GM18951 (cell line): ENCODE measurements around the gene TRAF3IP1.
A peak's percentile ranks its signal among the peaks of the same experiment; 100 is the strongest.

ENCODE experiments used
- POLR2A ChIP-seq: IDR thresholded peaks from 4 replicates; pipeline ENCODE4 v1.6.1; 2011; ENCODE audit warnings: mild to moderate bottlenecking; ENCODE audit not compliant: insufficient read length, insufficient read depth; ENCODE audit errors: extremely low read depth
- in situ Hi-C: fragments of 300-500 bp; cut with MboI; formaldehyde crosslinking; loops from one replicate; pipeline ENCODE4 v1.12.0; 2022; ENCODE audit warnings: low sequenced_read_pairs, mixed read lengths, inconsistent platforms; ENCODE audit not compliant: unreplicated experiment

The TRAF3IP1 gene

DNA sequence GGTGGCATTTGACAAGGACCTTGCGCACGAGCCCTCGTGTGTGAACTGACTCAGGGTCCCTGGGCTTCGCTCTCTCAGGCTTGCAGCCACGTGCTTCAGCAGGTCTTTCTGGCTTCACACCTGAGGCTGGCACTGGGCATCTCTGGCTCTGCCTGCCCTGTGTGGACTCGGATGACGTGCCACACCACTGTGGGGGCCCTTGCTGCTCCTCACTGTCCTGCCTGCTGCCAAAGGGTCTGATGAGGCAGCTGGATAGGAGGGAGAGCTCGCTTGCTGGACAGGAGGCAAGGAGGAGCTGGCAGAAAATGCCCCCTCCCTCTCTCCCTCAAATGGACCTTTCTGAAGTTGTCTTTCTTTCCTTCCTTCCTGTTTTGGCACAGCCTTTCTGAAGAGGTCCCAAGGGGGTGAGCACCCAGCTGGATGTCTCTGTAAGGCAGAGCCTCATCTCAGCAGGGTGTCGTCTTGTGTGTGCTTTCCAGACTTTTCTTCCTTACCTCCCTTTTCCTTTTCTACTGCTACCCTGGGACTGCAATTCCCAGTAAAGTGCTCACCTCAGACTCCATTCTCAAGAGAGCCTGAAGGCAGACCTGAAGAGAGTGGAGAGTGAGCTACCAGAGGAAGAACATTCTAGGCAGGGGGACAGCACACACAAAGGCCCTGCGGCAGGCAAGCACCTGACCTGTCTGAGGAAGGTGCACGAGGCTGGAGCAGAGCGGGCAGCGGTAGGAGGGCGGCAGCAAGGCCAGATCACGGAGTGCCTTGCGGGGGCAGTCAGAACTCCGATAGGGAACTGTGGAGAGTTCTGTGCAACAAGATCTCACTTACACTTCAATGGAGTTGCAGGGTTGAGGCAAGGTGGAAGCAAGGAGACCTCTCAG is 37.2 kb upstream of the TRAF3IP1 start:
- in situ Hi-C loops = no loop called here
- TF ChIP-seq POLR2A = no peak

DNA sequence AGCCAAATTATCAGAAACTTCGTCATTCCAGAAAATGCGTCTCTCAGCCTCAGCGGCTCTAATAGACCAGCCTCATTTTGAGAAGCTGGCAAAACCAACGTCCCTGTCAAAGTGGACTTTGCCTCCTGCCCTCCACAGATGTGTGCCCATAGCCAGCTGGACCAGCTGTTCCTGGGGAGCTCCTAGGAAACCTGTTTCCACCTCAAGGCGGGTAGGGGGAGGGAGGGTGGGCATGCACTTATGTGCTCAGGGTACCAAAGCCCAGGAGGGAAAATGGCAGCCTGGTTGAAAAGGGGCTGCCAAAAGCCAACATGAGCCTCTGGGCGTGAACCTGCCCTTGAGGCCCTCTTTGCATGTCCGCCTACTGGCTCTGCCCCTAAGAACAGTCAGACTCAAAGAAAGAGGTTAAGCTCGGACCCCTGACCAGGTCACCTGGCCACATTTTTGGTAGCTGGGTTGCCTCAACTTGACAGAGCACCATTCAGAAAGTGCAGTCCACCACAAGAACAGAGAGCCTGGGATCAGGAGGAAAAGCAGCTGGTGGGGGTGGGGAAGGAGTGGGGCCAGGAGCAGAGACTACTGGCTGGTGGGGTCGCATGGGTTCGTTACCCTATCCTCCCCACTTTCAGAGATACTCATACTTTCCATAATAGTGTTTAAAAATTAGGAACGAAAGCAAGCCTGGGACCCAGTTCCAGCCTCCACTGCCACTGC is 35.4 kb upstream of the TRAF3IP1 start:
- in situ Hi-C loops = no loop called here
- TF ChIP-seq POLR2A = no peak

DNA sequence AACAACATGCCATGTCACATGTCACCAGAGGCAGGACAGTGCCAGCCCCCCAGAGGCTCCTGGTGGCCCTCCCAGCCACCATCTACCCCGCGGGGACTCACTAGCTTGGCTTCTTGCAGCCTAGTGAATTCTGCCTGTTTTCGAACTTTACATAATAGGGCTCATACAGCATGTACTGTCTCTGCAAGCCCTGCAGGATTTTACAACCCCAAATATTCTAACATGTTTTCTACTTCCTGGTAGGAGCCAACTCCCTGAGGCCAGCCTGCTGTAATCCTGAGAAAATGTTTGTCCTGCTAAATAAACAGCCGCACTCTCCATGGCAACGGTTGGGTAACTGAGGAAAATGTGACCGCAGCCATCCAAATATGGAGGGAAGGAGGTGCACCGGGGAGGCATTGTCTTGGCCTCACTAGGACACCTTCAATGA is 34.6 kb upstream of the TRAF3IP1 start:
- in situ Hi-C loops = no loop called here
- TF ChIP-seq POLR2A = no peak

DNA sequence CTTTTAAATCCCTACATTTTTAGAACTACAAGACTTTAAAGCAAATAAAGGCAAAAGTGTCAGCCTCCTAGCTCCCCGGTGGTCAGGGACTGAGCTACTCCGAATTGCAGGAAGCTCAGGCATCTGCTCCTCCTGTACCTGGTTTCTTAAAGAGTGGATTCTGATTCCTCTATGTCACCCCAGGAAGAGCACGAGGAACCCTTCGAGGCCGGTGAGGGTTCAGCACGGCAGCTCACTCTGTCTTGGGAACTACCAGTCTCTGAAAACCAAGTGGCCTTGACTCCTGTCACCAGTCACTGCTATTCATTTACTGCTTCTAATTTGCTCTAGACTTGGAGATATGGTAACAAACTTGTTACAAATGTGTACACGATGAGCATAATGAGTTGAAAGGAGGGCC is 34.2 kb upstream of the TRAF3IP1 start:
- in situ Hi-C loops = no loop called here
- TF ChIP-seq POLR2A = no peak

DNA sequence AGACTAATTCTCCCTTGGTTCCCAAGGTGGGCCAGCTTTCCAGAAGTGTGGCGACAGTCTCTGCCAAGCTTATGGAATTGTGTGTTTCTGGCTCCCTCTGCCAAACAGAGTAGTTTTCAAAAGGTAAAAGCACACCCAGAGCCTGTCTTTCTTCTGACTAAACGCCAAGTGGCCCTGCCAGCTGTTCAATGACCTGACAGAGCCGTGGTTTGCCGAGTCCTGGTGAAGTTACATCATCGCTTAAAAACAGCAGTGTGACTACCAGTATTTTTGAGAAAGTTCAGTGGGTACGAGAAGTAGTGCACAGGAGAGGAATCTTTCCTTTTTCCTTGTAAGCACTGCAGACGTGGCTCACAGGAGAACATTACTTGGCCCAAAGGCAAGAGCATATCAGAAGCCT is 33.8 kb upstream of the TRAF3IP1 start:
- no peak for TF ChIP-seq POLR2A
- in situ Hi-C loops = no loop called here

DNA sequence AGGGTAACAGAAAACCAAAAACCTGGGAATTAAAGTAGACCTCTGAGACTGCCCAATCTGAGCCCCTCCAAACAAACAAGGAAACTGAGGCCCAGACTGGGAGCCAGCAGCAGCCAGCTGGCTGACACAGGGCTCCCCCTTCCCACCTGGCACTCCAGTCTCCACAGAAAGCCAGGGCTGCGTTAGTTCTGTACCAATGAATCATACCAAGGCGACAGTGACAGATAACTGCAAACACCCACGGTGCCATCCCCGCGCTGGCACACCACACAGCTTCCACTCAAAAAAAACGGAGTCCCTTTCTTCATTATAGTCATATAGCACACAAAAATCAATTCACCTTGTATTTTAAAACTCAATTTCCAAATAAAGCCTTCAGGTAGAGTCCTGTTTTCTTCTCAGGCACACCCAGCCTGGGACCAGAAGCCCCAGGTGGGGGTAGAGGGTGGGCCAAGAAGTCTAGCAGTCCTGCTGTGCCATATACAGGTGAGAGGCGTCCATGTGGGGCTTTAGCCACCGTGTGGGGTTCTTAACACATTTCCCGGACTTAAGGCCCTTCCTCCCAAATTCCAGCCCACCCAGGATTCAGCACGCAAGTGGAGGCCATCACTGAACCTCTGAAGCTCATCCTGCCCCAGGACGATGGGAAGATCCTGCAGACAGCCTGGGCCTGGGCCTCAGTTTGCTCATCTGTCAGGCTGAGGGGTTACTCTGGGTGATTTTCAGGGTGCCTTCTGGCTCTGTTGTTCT is 33.2 kb upstream of the TRAF3IP1 start:
- no peak for TF ChIP-seq POLR2A
- in situ Hi-C loops = no loop called here

DNA sequence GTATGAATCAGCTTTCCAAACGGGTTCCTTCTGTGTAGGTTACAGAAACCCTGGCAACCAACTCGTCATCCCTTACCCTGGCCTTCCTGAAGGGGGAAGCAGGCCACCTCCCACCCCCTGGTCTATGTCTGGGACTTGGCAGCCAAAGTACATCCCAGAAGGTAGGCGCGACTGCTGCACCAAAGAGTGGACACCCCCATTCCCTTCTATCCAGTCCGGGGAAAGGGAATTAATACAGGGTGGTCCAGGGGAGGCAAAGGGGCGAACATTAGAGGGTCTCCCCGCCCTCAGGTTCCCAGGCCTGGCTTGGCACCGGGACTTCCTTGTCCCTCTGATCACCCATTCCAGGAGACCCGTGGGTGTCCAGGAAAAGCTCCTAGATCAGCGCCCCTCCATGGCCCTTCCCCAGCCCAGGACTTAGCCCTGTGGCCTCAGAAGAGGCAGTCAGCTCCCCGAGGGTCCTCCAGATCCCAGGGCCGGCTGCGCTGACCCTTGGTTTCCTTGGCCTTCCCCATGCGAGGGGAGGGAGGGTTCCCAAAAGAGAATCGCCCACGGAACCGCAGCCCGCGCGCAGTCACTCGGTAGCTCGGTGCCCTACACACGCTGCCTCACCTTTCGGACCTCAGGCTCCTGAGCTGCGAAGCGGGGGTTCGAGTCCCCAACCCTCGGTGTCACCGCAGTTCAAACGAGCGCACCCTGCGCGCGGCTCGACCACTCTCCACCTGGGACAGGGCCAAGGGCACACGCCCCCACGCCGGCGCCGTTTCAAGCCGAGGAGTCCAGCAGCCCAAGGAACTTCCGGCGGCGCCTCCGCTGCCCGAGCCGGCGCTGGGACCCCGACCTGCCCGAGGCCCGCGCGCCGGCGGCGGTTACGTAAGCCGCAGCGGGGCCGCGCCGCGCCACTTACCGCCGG is 32.3 kb upstream of the TRAF3IP1 start, which contains the start of gene PER2:
TSS of gene PER2 (minus strand) at position 874 of the 913 bp plus-strand sequence. CDS start 10,674 bp downstream, outside the sequence.
- in situ Hi-C loops = no loop called here
- no peak for TF ChIP-seq POLR2A

DNA sequence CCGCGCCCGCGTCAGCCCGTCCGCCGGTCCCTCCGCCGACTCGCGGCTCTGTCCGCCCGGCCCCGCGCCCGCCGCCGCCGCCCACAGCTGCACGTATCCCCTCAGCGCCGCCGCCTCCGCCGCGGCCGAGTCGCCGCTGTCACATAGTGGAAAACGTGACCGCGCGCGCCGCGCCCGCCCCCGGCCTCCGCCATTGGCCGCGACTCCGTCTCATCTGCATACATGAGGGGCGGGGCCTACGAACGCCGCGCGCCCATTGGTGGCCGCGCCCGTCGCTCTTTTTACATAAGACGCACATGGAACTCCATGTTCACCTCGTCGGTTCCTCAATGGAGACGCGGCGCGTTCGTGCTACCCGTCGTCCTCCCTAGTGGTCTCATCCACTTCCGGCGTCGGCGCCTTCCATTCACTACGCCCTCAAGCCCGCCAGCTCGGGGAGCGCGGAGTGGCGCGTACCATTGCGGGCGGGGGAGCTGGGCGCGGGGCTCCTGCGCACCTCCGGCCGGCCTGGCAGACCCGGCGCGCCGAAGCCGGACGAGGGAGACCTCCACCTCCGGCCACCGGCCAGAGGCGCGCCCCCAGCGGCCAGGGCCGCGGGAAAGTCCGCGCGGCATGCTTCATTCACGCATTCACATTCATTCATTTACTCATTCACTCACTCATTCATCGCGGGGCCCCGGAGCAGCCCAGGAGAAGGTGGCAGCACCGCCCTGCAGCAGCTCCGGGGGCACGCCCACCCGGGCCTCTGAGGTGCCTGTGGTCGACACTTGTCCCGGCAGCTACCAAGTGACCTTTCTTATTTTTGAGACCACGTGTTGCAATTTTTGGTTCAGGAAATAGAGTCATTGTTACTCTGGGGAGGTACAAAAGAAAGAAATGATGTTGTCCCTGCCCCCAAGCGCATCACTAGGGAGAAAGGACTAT is 31.4 kb upstream of the TRAF3IP1 start:
- in situ Hi-C loops = no loop called here

DNA sequence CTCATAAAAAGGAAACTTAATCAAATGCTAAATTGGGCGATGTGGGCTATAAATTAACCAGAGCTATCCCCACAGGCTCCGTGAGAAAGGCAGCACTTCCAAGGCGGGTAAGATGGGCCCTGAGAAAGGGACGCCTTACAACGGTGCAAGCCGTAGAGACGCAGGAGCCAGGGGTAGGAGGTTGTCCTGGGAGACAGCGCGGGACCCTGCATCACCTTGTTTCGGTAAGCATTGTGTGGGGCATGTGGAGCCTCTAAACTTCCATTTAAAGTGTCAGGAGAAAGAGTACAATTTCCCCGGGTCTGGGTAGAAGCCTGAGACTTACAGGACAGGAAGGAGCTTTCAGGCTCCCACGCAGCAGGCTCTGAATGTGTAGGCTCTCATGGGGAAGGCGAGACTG is 30.7 kb upstream of the TRAF3IP1 start:
- TF ChIP-seq POLR2A = no peak
- in situ Hi-C loops = no loop called here

More for the DNA sequence above, 31.4 kb upstream of the TRAF3IP1 start:
- peak; percentile 76 for TF ChIP-seq POLR2A

DNA sequence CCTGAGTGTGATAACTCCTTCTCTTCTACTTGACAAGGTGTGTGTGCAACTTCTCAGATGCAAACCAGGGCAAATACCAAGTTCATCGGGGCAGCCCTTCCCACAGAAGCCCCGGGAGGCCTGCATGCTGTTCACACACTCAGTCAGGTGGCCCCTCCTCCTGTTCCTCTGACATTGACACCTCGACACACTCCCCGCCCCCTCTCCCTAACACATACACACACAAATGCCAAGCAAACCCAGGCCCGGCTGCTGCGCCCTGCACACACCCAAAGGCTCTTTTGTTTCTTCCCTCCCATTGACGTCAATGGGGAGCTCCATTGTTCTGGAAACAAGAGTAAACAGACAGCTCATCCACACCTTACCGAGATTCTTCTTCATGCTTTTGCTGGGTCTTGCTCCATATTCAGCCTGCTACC is 30.2 kb upstream of the TRAF3IP1 start:
- in situ Hi-C loops = no loop called here
- no peak for TF ChIP-seq POLR2A
